Cerebellar nuclear complex (tissue), 1 donor: ENCODE results near the gene CDV3.

Experiments
- DNase-seq, 2 experiments: peaks; one replicate each; lab custom pipeline; 2025; lab: John Stamatoyannopoulos, UW

Gene CDV3

DNA sequence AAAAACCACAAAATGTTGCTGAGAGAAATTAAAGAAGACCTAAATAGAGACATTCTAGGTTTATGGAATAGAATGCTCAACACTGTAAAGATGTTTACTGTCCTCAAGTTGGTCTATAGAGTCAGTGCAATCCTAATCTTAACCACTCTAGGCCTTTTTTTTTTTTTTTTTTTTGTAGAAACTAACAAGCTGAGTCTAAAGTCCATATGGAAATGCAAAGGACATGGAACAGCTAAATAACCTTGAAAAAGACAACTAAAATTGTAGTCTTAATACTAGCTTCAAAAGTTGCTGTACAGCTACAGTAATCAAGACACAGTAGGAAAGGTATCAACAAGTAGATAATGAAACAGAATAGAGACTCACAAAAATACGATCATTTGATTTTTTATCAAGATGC is 32.9 kb downstream of the CDV3 start:
- DNase-seq = no peak

- no peak for DNase-seq
Observed at GRCh38 chr3:133606902-133607301, 33.4 kb downstream of the CDV3 start.

DNA sequence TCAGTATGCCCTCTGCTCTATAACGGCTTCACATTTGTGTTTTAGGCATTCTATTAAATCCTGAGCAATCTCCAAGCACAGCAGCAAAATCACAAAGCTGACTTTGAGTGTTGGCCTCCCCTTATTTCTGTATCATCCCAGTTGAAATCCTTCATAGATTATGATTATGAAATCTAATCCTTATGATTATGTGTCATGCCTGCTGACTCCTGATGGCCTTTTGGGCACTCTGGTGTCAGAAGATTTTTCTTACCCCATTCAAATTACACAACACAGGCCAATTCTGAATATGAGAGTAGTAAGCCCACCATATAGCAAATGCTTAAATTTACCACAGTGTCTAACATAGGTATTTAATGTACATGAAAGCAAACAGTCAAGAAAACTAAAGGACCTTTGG is 34.3 kb downstream of the CDV3 start:
- DNase-seq = no peak

- DNase-seq = no peak
Observed at GRCh38 chr3:133608388-133608787, 34.9 kb downstream of the CDV3 start.

GRCh38 chr3:133610031-133610430 is 36.5 kb downstream of the CDV3 start:
- DNase-seq = no peak

DNA sequence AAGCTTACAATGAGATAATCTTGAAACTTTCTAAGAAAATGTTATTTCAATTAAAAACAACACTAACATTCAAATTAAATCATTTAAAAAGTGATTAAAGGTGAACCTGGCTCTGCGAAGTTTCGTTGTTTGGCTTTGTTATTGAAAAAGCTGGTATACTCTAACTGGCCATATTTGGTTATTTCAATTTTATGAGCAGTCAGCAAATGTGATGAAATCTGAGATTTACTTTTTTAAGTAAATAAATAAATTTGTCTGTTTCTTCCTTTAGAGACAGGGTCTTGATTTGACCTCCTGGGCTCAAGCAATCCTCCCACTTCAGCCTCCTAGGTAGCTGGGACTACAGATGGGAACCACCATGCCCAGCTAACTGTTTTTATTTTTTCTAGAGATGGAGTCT is 38.0 kb downstream of the CDV3 start:
- no peak for DNase-seq

DNA sequence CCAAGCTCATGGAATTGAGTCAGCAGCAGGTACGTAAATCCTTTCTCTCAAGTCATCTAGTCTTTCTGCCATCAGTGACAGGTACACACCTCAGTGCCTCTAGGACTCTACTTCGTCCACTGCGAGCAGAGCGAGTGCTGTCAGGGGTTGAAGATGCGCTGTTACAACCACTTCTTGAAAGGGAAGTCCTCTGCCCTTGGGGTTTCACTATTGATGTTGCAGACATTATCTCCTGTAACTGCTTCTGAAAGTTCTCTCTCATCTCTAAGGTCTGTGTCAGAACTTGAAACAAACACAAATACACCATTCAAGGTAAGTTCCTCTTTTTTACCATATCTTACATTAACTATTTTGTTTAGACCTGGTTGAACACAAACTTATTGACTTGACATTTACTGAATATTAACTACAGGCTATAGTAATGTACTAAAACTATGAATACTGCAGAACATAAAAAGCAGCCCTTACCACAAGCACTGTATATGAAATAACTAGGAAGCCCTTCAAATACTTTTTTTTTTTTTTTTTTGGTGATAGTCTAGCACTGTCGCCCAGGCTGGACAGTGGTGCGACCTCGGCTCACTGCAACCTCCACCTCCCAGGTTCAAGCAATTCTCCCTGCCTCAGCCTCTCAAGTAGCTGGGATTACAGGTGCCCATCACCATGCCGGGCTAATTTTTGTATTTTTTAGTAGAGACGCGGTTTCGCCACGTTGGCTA is 46.7 kb downstream of the CDV3 start:
- DNase-seq = no peak

DNA sequence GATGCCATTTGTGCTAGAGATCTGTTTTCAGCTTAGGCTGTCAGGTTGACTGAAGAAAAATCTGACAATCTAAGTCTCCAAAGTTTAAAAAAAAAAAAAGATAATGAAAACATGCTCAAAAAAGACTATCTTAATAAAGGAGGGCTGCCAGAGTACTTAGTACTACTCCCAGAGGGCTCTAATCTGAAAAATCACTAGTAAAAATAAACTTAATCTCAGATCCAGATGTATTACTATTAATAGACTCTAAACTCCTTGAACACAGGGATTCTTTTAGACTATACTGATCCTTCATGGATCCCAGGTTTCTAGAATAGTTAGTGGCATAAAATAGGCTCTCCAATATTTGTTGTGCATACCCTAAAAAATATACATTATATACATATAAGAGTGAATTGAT is 54.3 kb downstream of the CDV3 start:
- no peak for DNase-seq

GRCh38 chr3:133629146-133629545 is 55.7 kb downstream of the CDV3 start:
- no peak for DNase-seq

GRCh38 chr3:133633439-133633838 is 60.0 kb downstream of the CDV3 start:
- no peak for DNase-seq
